GM19025 (cell line): ENCODE results near the gene UBA6.
"Not testable (repeated sequence)": the region's sequence is repeated elsewhere in the genome, so short reads cannot be mapped to it uniquely, and the experiment has no call there.

Experiments used
- ATAC-seq: cut with Tn5 transposase; IDR thresholded peaks from one replicate; pipeline ENCODE4 v1.9.1; 2021; ENCODE audit warnings: mild to moderate bottlenecking, low read depth, moderate library complexity; ENCODE audit not compliant: unreplicated experiment

The UBA6 gene

DNA sequence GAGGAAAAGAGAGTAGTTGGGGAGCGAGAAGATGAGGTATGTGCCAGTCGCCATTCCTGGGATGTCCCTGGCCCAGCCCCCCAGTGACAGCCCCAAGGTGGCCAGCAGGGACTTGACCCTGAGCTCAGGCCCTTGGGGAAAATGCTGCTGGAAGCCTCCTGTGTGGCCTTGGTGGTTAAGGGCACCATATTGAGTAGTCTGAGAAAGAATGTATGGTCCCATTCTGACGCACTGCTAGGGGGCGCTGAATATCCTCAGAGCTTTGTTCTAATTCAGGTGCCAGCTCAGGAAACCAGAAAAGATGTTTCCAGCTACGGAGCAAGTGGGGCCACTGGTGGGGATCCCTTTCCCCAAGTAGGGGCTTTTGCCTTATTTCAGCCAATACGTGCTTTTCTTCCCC lies 14.0 kb upstream of the UBA6 start:
- no peak for ATAC-seq

DNA sequence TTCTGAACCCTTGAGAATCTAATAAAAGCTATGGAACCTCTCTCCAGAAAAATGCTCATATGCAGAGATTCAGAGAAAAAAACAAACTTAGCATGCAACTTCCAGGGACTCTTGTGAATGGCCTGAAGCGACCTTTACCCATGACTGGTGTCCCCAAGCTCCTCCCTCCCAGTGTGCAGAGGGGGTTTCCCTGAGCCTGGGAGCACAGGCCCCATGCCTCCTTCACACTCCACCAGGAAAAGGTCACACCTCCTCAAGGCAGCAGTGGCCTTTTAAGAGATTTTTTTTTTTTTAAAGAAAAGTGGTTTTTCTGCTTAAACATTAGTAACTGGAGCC lies 13.3 kb upstream of the UBA6 start:
- ATAC-seq = peak; percentile 81

DNA sequence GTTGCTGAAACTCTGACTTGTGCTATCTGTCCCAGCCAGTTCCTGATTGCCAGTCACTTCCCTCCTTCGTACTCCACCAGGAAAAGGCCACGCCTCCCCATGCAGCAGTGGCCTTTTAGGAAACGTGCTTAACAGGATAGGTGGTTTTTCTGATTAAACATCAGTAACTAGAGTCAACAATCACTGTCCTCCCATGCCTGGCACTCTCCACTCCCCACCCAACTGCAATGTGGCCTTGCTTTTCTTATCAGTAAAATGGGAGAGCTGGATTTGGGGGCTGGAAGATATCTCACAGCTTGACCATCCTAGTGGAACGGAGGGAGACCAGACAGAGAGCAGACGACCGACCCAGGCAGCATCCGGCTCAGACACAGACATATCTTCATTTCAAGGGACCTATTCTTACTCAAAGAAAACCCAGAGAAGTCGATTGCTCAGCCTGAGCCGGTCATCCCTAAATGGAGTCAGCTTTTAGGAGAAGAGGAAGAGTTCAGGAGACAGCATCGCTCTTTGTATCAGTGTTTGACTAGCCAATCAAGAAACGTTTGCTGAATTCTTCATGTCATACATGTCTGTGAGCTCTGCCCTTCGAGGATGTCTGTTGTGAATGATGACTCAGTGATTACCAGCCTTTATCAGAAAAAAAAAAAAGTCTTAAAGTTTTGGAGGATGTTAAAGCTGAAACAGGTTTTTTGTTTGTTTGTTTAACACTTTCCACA lies 12.7 kb upstream of the UBA6 start:
- ATAC-seq = no peak

- no peak for ATAC-seq
Measured at GRCh38 chr4:67712650-67713528, 11.9 kb upstream of the UBA6 start.

- ATAC-seq = no peak
Measured at GRCh38 chr4:67712000-67712625, 11.2 kb upstream of the UBA6 start.

DNA sequence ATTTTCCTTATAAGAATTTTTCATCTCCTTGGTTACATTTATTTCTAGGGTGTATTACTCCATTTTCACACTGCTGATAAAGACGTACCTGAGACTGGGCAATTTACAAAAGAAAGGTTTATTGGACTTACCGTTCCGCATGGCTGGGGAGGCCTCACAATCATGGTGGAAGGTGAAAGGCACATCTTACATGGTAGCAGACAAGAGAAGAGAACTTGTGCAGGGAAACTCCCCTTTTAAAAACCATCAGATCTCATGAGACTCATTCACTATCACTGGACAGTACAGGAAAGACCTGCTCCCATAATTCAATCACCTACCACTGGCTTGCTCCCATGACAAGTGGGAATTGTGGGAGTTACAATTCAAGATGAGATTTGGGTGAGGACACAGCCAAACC lies 5.7 kb upstream of the UBA6 start:
- ATAC-seq = not testable (repeated sequence)

DNA sequence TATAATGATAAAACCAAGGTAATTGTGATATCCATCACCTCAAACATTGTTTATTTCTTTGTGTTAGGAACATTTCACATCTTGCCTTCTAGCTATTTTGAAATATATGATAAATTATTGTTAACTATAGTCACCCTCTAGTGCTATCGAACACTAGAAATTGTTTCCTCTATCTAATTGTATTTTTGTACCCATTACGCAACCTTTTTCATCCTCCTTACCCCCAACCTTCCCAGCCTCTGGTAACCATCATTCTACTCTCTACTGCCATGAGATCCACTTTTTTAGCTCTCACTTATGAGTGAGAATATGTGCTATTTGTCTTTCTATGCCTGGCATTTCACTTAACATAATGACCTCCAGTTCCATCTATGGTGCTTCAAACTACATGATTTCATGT lies 3.9 kb upstream of the UBA6 start:
- no peak for ATAC-seq

GRCh38 chr4:67702166-67702565 lies 1.2 kb upstream of the UBA6 start:
- ATAC-seq = no peak

DNA sequence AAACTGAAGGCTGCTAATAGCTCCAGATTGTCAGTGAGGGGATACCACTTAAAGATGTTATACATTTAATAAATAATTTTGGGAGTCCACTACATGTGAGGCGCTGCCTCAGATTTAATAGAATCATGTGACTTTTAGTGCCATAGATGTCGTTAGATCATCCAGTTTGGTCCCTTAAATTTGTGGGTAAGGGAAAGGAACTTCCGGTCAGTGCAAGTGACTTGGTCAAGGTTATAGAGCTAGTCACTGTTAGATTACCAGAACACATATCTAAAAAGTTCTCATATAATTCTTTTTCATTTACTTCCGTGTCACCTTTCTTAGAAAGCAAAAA lies 529 bp upstream of the UBA6 start:
- ATAC-seq = no peak

- ATAC-seq = peak; percentile 1
Measured at GRCh38 chr4:67700116-67700737, 728 bp downstream of the UBA6 start.

DNA sequence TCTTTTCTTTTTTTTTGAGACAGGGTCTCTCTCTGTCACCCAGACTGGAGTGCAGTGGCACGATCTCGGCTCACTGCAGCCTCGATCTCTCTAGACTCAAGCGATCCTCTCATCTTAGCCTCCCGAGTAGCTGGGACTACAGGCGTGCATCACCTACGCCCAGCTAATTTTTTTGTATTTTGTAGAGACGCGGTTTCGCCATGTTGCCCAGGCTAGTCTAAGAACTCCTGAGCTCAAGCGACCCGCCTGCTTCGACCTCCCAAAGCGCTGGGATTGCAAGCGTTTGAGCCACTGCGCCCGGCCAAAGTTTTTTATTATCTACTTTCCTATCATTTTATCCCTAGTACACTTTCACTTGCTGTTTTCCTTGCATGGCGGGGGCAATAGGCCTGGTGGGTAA lies 1.4 kb downstream of the UBA6 start:
- no peak for ATAC-seq

DNA sequence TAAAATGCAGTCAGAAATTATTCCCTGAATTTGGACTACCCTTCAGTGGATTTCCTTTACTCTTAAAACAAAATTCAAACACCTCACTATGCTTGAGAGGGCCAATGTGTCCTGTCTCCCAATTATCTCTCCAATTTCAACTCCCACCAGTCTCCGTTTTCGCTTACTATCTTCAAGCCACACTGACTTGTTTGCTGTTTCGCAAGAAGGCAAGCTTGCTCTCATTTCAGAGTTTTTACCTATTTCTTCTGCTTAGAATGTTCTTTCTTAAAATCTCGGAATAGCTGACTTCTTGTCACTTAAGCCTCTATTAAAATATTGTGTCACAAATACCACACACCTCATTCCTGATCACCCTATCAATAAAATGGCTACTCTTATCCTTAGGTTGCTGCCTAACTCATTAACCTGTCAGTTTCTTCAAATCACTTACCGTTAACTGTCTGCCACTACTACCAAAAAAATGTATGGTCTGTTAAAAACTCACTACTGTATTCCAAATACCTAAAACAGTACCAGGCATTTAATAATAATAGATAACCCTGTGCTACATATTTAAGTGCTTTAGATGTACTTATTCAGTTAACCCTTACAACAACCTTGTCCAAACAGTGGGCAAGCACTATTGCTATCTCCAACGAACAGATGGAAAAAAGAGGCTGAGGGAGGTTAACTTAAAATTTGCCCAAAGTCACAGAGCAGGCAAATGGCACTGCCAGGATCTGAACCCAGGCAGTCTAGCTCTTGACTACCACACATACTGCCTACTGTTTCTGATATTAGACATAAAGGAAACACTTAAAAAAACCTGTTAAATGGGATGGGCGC lies 2.9 kb downstream of the UBA6 start:
- ATAC-seq = no peak

GRCh38 chr4:67696061-67696460 lies 4.9 kb downstream of the UBA6 start:
- ATAC-seq = no peak

GRCh38 chr4:67694662-67695061 lies 6.3 kb downstream of the UBA6 start:
- no peak for ATAC-seq

DNA sequence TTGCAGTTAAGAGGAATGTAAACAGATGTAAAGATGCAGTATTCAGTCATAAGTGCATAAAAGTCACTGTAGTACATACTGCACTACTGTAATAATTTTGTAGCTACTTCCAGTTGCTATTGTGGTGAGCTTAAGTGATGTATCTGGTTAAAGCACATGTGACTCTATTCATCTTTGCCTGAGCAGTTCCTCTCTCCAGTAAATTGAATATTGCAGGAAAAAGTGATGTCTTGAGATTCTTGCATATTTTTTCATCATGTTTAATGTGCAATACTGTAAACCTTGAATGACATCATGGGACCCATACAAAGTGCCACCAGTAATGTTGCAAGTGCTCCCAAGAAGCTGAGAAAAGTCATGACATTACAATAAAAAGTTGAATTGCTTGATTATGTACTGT lies 9.6 kb downstream of the UBA6 start:
- ATAC-seq = no peak

DNA sequence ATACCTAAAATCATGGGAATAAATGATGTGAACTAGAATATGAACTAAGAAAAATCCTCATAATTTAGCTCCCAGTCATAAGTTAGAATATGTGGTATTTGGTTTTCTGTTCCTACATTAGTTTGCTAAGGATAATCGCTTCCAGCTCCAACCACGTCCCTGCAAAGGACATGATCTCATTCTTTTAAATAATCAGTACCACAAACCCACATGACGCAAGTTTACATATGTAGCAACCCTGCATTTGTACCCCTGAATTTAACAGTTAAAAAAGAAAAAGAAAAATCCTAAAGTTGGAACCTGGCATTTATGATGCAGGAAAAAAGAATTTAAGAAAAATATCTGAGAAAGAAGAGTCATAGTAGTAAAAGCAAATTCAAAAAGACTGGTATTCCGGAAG lies 13.3 kb downstream of the UBA6 start:
- ATAC-seq = no peak

GRCh38 chr4:67685532-67685859 lies 15.5 kb downstream of the UBA6 start:
- ATAC-seq = no peak

- ATAC-seq = no peak
Measured at GRCh38 chr4:67684839-67685531, 16.0 kb downstream of the UBA6 start.

GRCh38 chr4:67682266-67682665 lies 18.7 kb downstream of the UBA6 start:
- ATAC-seq = no peak
